HCT116 (cell line): Measurements from ENCODE around the gene ASCC1. TPM values are rescaled to one million over a fixed set of nuclear protein-coding genes. Genes with fewer than 3 reads are reported as not detected.

ENCODE experiments used
- ATAC-seq: fragments of 200-7000 bp; cut with Tn5 transposase; 2 replicates; pipeline ENCODE4 v1.9.1; 2020; ENCODE audit warnings: mild to moderate bottlenecking, moderate library complexity
- BruUV-seq: library from RNA; stranded (reverse); fragments of 400-500 nt; replicated peaks from 2 replicates; lab custom pipeline; 2021; lab: Mats Ljungman, UMichigan
- CTCF ChIA-PET: fragments of 300-600 bp; sonication (Branson Sonifier 250); formaldehyde crosslinking; loops from one replicate; lab custom pipeline; 2021; ENCODE audit warnings: antibody characterized with exemption; lab: Charles Lee
- POLR2A ChIA-PET: fragments of 300-600, 350-600 bp; sonication (Branson Sonifier 250); formaldehyde crosslinking; loops from one replicate; lab custom pipeline; 2021; ENCODE audit warnings: antibody characterized with exemption; lab: Charles Lee
- RAD21 ChIA-PET, 2 experiments: fragments of 300-600 bp; sonication (Branson Sonifier 250); formaldehyde crosslinking; loops; one replicate each; lab custom pipeline; 2023; ENCODE audit warnings: low total read pairs in 2 of 2; ENCODE audit not compliant: uncharacterized antibody in 2 of 2, unreplicated experiment in 2 of 2, low non-redundant PET in 1 of 2; lab: Charles Lee
- DNase-seq: peaks from one replicate; pipeline ENCODE4 v3.0.0-alpha.2; 2010; ENCODE audit warnings: low read depth, low spot score
- H2AFZ ChIP-seq: fragments of 200-600 bp; shearing (Covaris generic), sonication (generic); 2 replicates; pipeline ENCODE4 v1.6.1; 2017; ENCODE audit warnings: low read depth, mixed run types, mixed read lengths, antibody characterized with exemption, low read length; ENCODE audit not compliant: poor library complexity, severe bottlenecking
- H3K27ac ChIP-seq: 2 replicates; pipeline ENCODE4 v1.5.1; 2012; ENCODE audit warnings: low read depth, low read length
- H3K27me3 ChIP-seq: fragments of 200-600 bp; sonication (generic); 2 replicates; pipeline ENCODE4 v1.6.1; 2016; ENCODE audit warnings: mixed run types, low read length, mixed read lengths; ENCODE audit not compliant: insufficient read depth
- H3K36me3 ChIP-seq, 2 experiments: fragments of 200-500 bp in 1 of 2; fragments of 200-600 bp in 1 of 2; sonication (Bioruptor generic) in 1 of 2; sonication (generic) in 1 of 2; 2 replicates each; pipeline versions ENCODE4 v1.5.1 to v1.6.1; 2014 to 2016; ENCODE audit warnings: low read length in 2 of 2, inconsistent platforms in 1 of 2, mixed read lengths in 1 of 2, mixed run types in 1 of 2; ENCODE audit not compliant: insufficient read depth in 2 of 2, control insufficient read depth in 1 of 2
- H3K4me1 ChIP-seq, 2 experiments: fragments of 200-600 bp in 1 of 2; sonication (generic) in 1 of 2; 2 replicates each; pipeline versions ENCODE4 v1.5.1 to v1.6.1; 2012 to 2017; ENCODE audit warnings: low read length in 2 of 2, inconsistent platforms in 1 of 2, mild to moderate bottlenecking in 1 of 2, mixed read lengths in 1 of 2, mixed run types in 1 of 2, moderate library complexity in 1 of 2; ENCODE audit not compliant: insufficient read depth in 2 of 2, control insufficient read depth in 1 of 2
- H3K4me2 ChIP-seq: fragments of 200-600 bp; sonication (generic); 2 replicates; pipeline ENCODE4 v1.6.1; 2017; ENCODE audit warnings: mixed run types, low read length, mixed read lengths
- H3K4me3 ChIP-seq, 2 experiments: fragments of 200-600 bp in 1 of 2; sonication (generic) in 1 of 2; replicated peaks in 1 of 2; 2 replicates each; pipeline ENCODE4 v1.5.1; 2011 to 2016; ENCODE audit warnings: low read length in 2 of 2, control low read depth in 1 of 2, low read depth in 1 of 2, mild to moderate bottlenecking in 1 of 2, mixed read lengths in 1 of 2, mixed run types in 1 of 2
- H3K79me2 ChIP-seq: fragments of 200-600 bp; sonication (generic); 2 replicates; pipeline ENCODE4 v1.6.1; 2017; ENCODE audit warnings: mild to moderate bottlenecking, mixed run types, low read length, moderate library complexity, mixed read lengths; ENCODE audit not compliant: insufficient read depth
- H3K9ac ChIP-seq: fragments of 200-600 bp; sonication (generic); 2 replicates; pipeline ENCODE4 v1.6.1; 2016; ENCODE audit warnings: low read length, mixed read lengths
- H3K9me2 ChIP-seq: fragments of 200-600 bp; sonication (generic), shearing (Covaris generic); 2 replicates; pipeline ENCODE4 v1.6.1; 2017; ENCODE audit warnings: mixed run types, mild to moderate bottlenecking, moderate library complexity; ENCODE audit not compliant: insufficient read depth
- H3K9me3 ChIP-seq, 2 experiments: fragments of 200-500 bp in 1 of 2; fragments of 200-600 bp in 1 of 2; sonication (Bioruptor generic) in 1 of 2; sonication (generic) in 1 of 2; 2 replicates each; pipeline ENCODE4 v1.6.1; 2014 to 2017; ENCODE audit warnings: low read length in 2 of 2, mixed read lengths in 2 of 2, inconsistent platforms in 1 of 2, low read depth in 1 of 2, mild to moderate bottlenecking in 1 of 2, mixed run types in 1 of 2, moderate library complexity in 1 of 2; ENCODE audit not compliant: control insufficient read depth in 1 of 2, insufficient read depth in 1 of 2
- H4K20me1 ChIP-seq: fragments of 200-600 bp; sonication (generic), shearing (Covaris generic); 2 replicates; pipeline ENCODE4 v1.6.1; 2017; ENCODE audit warnings: mixed run types, mild to moderate bottlenecking, moderate library complexity; ENCODE audit not compliant: insufficient read depth
- ATF3 ChIP-seq: IDR thresholded peaks from 2 replicates; pipeline ENCODE4 v1.6.1; 2012
- CBX3 ChIP-seq: IDR thresholded peaks from 2 replicates; pipeline ENCODE4 v1.6.1; 2012; ENCODE audit warnings: low read depth
- EGR1 ChIP-seq: IDR thresholded peaks from 2 replicates; pipeline ENCODE4 v1.6.1; 2012; ENCODE audit warnings: low read depth
- POLR2A ChIP-seq: IDR thresholded peaks from 2 replicates; pipeline ENCODE4 v1.7.0; 2011; ENCODE audit warnings: borderline replicate concordance; ENCODE audit not compliant: insufficient read depth, insufficient read length; ENCODE audit errors: extremely low read depth
- POLR2AphosphoS5 ChIP-seq: IDR thresholded peaks from 2 replicates; pipeline ENCODE4 v1.6.1; 2011; ENCODE audit warnings: mild to moderate bottlenecking, low read depth, low read length, moderate library complexity
- SIN3A ChIP-seq: IDR thresholded peaks from 2 replicates; pipeline ENCODE4 v1.6.1; 2012; ENCODE audit warnings: low read depth
- SP1 ChIP-seq: IDR thresholded peaks from 2 replicates; pipeline ENCODE4 v1.6.1; 2012; ENCODE audit warnings: low read depth
- ZBTB33 ChIP-seq: IDR thresholded peaks from 2 replicates; pipeline ENCODE4 v1.6.1; 2011; ENCODE audit warnings: mild to moderate bottlenecking, low read length, moderate library complexity; ENCODE audit not compliant: insufficient replicate concordance; ENCODE audit errors: extremely low read depth
- intact Hi-C: fragments of 100-400 bp; cut with micrococcal nuclease; formaldehyde crosslinking; loops from 2 replicates; pipeline ENCODE4 v1.10.0; 2022
- total RNA-seq: library from RNA; stranded (reverse); gene quantifications from one replicate; pipeline ENCODE4 v1.2.1, GENCODE V29; 2021; ENCODE audit not compliant: unreplicated experiment

The ASCC1 gene
- total RNA-seq, 1 experiment from 2014 or later = 34.5 TPM

GRCh38 chr10:72104472-72105097, 111.5 kb downstream of the ASCC1 start (continued):
- TF ChIP-seq ZBTB33 = no peak
- TF ChIP-seq SIN3A = no peak
- no peak for TF ChIP-seq EGR1
- TF ChIP-seq POLR2AphosphoS5 = no peak
- no peak for TF ChIP-seq ATF3
- TF ChIP-seq CBX3 = no peak

GRCh38 chr10:72099600-72099921, 116.5 kb downstream of the ASCC1 start:
- Histone ChIP-seq H3K4me2 (peak overlapping the region; percentile 24; the same call in 1 of the 2 replicates), H3K36me3 (no peaks in the 10 kb centered on the region; a peak in 1 of 4 replicates), H3K9me3 (no peaks in the 10 kb centered on the region), H3K79me2 (no peaks in the 10 kb centered on the region), H3K9me2 (no peaks in the 10 kb centered on the region), H3K9ac (no peak overlapping the region), H2AFZ (no peak overlapping the region), H3K27me3 (no peaks in the 10 kb centered on the region), H3K27ac (peak overlapping the region; percentile 71), H4K20me1 (no peaks in the 10 kb centered on the region)
- no TSS peak for BruUV-seq
- no peak for DNase-seq
- CTCF ChIA-PET = no interaction called here
- intact Hi-C loops = no loop called here
- POLR2A ChIA-PET = no interaction called here
- RAD21 ChIA-PET = no interaction called here
- no peak for TF ChIP-seq SP1
- TF ChIP-seq POLR2A = no peak
- no peak for TF ChIP-seq ATF3
- TF ChIP-seq, all 23 proteins: peak for 0
- Histone ChIP-seq H3K4me3 (no peak overlapping the region), H3K4me1 (peaks cover 36% of the 10 kb centered on the region in 2 experiments)
- ATAC-seq = no peak
